DLD1 (cell line): ENCODE data around the gene LDB2.

Source experiments
- in situ Hi-C: cut with HindIII; loops from 2 replicates; pipeline ENCODE4 v1.10.0; 2017; ENCODE audit warnings: low sequenced_read_pairs

The LDB2 gene

DNA sequence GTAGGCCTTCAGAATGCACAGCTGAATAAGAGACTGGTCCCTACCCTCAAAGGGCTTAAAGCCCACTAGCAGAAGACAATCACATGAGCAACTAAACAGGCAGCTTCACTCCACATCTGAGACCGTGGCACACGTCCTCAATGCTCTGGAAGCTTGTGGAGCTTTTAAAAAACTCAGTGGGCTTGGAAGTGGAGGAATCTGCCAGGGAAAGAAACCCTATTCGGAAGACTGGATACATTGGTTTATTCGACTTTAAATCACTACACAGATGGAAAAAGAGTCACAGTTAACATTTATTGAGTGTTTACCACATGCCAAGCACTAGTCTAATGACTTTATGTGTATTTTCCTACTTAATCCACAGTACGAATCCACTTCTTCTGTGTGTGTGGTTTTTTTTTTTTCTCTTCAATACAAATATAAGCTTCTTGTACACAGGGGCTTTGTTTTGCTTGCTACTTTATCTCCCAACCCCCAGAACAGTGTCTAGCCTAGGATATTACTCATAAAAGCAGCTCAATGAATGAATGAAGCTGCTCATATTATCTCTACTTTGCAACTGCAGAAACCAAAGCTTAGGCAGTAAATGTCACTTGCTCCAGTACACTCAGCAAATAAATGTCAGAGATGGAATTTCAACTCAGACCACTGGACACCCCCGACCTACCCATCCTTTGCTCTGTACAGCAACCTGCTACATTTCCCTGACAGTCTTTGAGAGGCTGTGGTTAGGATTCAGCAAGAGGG lies 137.7 kb downstream of the LDB2 start:
- in situ Hi-C loops: no loop called here

DNA sequence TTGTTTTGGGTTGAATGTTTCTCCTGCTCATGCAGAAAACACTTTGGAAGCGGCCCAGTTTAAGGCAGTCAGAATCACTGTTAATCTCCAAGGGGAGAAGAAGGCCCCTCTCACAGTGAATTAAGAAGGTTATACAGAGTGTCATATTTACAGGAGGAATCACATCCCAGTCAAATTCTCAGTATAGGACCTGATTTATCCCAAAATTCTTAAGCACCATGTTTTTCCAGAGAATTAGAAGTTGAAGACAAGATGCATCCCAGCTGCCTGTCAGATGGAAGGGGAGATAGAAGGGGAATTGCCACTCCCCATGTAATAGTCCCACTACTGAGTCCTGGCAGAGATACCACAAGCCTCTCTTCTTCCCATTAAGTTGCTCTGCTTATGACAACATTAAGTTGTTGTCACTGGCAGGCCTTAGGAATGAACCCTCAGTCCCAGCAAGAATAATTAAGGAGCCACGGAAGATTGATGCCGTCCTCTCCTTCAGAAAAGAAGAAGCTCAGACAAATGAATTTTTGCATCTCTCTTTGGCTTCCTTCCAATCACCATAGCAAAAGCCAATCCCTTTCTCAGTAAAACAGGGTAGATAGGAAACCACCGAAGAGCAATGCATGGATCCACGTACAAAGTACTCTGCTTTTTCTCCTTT lies 138.4 kb downstream of the LDB2 start:
- in situ Hi-C loops: no loop called here

DNA sequence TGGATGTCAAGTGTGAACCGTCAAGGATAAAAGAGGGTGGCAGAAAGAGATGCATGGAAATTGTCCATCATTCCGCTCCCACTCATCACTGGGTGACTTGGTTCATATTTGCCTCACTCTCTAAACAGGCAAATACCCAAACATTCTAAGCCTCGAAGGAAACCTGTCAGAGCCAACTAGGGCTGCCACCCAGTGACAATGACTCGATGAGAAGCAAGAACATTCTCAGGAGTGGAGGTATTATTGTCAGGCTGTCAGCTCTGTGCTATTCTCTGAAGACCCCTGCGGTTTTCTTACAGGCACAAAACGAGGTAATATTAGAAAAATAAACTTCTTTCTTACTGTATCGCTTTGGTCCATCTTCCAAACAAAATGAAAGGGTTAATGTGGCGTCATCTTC lies 139.6 kb downstream of the LDB2 start:
- in situ Hi-C loops: no loop called here

DNA sequence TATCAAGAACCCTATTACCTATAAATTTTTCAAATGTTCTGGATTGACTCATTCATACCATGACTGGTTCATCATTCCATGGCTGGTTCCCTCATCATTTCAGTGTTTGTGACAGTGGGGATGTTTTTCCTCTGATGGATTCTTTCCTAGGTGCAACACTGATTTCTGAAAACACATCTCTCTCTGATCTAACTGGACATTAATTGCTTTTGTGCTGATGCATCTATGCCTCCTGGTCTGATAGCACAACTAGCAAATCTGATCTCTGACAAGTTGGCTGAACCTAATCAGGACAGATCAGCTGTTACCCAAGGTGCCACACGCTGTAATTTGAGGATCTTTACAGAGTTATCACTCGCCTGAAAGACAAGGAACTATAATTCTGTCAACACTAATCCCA lies 140.2 kb downstream of the LDB2 start:
- in situ Hi-C loops: no loop called here

DNA sequence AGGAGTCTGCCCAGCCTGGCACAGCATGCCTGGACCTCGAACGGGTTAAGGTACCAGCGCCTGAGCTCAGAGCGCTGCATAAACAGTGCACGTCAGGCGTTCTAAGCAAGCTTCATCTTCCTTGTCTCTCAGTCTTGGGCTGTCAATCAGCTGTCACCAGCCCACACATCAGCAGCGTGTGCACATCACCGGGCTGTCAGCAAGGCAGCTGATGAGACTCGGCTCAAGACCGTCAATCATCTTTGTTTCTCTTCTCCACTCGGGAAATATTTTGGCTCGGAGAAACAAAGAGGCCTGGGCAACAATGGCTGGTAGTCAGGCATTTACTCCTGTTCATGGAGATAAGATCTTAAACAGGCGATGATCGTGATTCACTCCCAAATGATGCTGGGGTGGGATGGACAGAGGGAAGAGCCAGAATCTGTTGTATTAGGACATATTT lies 141.3 kb downstream of the LDB2 start:
- in situ Hi-C loops: no loop called here

DNA sequence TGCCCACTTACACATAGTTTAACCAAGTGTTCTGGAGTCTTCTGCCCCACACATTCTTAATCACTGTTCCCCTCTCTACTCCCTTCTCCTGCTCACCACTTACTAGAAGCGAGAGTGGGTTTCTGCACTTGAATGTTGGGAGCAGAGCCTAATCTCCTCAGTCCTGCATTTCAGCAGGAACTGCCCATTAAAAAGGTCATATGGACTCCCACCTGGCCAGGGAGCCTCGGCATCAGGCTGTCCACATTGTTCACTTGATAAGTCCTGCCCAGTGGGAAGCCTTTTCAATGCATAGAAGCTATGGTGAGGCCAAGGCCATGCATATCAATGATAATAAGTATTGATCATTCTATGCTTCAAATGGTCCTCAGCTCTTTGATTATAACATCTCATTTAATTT lies 144.3 kb downstream of the LDB2 start:
- in situ Hi-C loops: no loop called here

DNA sequence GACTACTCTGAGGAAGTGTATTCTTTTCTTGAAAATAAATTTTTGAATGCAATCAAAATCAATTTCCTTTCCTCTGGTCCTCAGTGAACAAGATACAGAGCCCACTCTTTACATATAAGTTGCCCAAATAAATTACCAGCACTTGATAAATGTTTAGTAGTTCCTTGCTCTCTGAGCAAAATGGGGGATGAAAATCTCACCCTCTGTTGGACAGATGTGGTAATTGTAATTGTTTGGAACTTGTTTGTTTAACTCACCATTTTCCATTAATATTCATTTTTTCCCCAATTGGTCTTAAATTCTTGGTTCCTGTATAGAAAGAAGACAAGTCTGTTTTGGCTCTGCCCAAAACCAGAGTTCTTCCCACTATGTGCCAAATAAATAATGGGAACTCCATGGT lies 146.3 kb downstream of the LDB2 start:
- in situ Hi-C loops: no loop called here

DNA sequence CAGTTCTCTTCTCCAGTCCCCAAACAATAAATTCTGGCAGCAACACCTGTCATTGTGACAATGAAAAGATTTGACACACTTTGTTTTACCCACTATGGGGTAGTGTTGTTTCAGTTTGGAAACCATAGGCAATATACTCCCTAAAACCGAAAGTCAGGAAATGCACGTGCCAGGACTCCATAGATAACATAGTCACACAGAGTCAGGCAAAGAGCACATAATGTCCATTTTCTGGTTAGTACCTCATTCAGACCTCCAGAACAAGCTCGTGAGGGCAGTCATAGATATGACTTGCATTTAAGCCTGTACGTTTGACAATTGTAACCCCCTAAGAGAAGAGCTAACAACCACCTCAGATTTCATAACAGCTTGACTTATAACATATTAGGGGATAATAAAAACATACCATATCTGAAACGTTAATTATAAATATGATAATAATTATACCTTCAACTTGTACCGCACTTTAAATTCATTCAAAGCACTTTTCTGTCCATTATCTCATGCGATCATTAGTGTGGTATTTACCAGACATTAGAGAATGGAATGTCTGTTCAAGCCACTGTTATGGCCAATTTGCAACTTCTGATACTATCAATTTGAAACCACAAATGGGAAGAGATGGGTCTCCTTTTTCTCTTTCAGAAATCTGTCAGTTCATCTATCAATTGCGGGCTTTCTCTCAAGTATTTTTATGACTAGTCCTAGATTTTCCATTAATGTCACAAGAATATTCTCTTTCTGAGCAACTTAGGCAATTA lies 147.4 kb downstream of the LDB2 start:
- in situ Hi-C loops: no loop called here

DNA sequence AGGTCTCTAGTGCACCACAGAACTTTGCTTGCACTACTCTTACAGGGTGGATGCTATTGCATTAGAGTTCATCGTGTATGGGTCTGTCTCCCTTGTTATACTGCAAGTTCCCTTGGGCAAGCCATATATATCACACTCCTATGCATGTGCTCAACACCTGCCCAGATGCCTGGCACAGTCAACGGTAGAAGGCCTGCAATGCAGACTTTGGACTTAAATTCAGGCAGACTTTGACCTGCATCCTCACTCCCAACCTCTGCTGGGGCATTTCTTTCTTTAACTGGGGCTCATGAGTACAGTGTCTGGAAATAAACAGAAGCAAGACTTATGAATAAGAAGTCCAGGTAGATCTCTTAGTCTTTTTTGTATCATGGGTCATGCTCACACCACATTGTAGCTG lies 148.2 kb downstream of the LDB2 start:
- in situ Hi-C loops: no loop called here

DNA sequence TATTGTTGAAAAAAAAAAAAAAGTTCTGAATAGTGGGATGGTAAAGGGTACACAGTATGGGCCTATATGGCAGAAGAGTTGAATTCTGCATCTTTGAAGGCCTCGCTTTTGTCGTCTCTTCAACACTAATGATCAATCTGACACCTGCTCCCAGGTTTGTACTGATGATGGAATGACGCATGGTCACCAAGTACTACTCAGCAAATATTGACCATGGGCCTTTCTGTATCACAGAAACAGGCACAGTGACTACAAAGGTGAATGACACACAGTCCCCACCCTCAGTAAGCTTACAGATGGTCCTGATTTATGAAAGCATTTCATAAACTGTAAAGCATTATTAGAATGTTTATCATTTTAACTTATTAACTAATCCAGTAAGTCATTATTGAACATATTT lies 152.6 kb downstream of the LDB2 start:
- in situ Hi-C loops: no loop called here

DNA sequence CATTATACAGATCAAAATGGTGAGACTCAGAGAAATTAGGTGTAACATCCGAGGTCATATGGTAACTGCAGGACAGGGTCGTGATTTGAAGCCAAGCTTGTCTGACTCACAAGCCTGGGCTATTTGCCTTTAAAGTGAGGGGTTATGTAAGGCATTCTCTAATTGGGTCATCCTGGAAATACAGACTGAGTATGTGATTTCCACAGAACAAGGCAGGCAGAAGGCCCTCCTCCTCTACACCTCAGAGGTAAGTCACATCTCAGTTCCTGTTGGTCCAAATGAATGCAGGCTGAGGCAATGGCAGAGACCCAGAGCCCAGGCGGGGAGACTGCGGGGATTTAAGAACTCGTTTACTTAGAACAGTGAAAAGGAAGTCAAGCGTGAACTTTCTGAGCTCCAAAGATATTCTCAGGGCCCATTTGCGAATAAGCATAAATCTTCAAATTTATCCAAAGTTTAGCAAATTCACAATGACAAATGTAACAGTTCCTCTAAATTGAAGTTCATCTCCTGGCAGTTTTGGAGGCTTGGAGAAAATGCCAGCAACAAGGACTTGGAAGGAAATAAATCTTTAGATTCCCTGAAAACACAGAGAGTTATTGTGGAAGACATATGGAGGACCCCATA lies 153.3 kb downstream of the LDB2 start:
- in situ Hi-C loops: no loop called here

DNA sequence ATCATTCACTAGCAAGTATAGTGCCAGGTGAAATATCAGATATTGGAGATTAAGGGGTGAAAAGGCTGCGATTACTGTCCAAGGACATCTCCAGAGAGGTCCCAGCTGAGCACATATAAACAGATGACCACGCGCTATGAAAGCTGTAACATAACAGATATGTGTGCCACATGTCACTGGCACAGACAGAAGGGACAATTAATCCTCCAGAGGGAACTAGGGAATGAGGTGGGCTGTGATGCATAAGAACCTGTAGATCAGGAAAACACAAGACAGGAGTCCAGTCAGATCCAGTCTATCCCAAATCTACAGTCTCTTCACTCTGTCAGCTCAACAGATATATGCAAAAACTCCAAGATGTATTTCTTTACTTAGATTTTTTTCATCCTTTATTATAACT lies 157.2 kb downstream of the LDB2 start:
- in situ Hi-C loops: no loop called here

DNA sequence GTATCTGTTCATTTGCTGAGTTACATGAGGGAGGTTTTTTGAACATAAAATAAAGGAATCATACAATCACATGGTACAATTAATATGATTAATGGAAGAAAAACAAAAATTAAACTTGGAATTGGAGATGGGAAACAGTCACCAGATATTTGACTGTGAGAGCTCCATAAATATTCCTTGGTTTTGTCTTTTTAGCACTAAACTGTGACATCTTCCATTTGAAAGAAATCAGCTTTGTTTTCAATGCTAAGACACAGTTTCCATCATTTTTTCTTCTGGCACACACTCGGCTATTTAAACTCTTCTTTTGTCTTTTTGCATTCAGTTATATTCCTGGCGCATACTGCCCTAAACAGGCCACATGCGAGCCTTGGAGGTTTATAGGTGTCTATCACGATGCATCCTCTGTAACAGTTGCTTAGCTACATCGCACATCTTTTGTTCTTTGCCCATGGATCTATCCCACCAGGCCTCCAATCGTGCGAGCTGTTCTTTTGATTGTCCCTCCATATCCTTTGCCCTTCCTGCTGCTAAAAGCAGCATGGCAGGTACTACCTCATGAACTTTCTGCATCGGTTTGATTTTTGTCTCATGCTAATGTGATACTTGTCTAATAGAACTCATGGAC lies 158.3 kb downstream of the LDB2 start:
- in situ Hi-C loops: no loop called here

DNA sequence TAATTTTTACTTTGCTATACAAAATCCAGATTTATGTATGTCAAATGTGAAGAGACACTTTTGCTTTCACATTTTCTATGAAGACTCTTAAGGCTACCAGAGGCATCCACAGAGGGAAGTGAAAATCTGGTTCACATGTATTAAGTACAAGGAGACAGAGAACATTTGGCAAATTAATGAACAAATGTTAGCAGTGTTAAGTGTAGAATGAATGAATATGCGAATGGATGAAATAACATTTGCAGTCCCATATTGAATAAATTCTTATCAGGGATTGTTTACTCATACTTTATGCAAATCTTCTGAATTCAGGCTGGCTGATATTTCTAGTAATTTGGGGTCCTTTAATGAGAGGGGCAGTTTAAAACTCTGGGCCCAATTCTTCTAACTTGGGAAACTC lies 159.9 kb downstream of the LDB2 start:
- in situ Hi-C loops: no loop called here

DNA sequence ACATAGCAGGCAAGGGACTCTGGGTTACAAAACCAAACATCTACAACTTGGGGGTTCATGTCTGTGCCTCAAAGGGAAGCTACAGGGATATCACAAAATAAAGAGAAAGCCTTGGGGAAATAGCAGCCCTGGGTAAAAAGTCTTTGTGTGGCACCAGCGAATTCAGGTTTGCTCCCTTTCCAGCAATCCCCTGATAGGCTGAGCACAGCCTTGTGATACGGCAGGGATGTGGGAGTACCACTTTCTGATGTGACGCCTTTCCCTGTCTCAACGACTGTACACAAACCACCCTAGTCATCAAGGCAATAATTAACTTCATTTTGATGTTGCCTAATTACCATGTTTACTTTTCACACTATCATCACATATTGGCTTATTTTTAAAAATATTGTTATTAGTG lies 164.9 kb downstream of the LDB2 start:
- in situ Hi-C loops: no loop called here

DNA sequence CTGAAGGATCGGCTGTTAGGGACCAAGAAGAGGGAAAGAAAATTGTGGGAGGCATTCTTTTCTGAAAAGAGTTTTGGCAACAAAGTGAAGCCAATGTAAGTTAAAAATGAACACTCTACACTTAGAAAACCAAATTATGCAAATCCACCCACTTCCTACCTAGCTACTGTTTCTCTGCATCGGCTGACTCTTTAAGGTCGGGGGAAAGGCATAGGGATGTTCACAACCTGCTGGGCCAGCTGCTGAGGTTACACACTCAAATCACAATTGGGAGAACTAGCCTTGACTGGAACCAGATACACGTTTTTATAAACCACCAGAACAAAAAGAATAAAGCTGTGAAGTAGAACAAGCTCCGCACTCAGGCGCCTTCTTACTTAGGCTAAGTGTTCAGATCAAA lies 165.7 kb downstream of the LDB2 start:
- in situ Hi-C loops: no loop called here

DNA sequence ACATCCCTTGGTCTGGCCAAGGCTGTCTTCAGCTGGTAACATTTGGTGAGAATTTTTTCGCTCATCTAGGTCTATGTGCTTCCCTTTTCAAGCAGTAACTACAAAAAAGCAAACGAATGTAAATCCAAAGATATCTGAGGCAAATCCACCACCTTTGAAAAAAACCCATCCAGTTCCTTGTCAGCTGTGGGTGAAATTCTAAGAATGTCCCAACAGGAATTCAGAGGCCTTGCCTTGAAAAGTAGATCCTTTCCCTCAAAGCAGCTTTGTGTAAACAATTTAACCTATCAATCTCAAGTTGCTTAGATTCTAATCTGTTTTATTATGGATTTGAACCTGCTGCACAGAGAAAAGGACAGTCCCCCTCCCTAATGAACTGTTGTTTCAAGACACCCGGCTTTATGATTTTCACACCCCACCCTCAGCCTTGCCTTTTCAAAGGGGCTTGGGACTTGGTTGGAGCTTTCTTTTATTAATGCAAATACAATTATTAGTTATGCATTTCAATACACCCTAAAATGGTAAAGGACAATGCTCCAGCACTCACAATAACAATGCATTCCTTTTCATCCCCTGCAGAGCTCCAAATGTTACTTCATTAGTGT lies 166.6 kb downstream of the LDB2 start:
- in situ Hi-C loops: no loop called here

DNA sequence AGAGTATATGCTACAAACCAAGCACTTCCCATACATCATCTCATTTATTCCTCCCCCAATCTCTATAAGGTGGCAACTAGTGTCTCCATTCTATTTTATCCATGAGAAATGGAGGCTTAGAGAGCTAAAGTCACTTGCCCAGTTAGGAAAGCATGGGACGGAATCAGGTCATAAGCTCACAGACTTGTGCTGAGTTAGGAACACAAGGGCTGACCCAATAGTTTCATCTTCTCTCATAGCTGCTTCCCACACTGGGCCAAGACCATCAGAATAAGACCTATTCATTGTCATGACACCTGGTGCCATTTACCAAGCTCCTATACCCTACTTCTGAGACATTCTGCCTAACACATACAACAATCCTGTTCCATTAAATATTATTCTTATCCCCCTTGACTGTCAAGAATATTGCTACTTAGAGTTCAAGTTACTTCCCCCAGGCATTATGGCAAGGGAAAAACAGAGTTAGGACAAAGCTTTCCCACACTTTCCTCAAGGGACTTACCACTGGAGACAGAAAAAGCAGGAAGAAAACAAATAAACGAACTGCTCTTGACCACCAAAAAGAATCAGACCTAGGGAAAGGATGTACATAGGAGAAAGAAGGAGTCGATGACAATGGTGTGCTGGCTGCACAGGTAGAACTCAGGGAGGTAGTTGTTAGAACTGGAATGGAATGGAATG lies 167.8 kb downstream of the LDB2 start:
- in situ Hi-C loops: no loop called here

DNA sequence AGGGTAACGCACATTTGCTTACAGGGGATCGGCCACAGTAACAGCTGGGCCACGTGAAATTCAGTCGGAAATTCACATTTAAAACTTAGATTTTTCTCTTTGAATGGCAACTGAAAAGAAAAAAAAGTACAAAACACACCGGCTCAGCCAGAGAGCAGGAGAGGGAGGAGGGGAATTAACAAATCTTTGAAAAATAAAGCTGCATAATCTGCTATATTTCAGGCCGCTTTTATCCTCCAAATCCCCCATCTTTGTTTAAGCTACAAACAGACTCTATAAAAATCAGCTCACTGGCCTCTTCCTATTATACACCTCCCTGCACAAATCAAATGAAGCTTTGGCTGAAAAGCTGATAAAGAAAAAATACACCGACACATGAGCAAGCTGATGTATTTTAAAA lies 169.1 kb downstream of the LDB2 start:
- in situ Hi-C loops: no loop called here

DNA sequence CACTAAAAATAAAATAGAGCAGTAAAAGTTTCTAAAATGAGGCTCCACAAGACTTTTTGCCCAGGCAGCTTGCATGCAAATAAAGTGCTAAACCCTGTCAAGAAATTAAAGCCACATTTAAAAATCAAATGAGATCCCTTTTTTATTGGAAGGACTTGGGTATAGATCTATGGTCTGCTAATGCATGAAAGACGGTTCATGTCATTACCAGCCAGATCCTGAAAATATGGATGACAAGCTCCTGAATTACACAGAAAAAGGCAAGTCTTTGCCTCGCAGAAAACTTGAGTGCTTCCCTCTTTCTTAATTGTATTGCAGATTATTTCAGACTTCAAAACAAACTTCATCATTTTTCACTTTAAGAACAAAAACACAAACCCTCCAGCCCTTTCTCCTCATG lies 169.6 kb downstream of the LDB2 start:
- in situ Hi-C loops: no loop called here
